Body of pancreas (tissue), 4 donors: ENCODE measurements around the gene SHLD1.

Experiments used
- POLR2A ChIP-seq, 3 donors: fragments of 450-650 bp; IDR thresholded peaks; one replicate each; pipeline ENCODE4 v1.6.1; 2016; ENCODE audit warnings: antibody characterized with exemption in 3 of 3, mild to moderate bottlenecking in 2 of 3
- TF ChIP-seq, protein P1 (sequence below), 7 experiments: fragments of 450-650 bp in 4 of 7; fragments of 200-600 bp in 3 of 7; sonication (generic) in 3 of 7; IDR thresholded peaks; one replicate each; pipeline ENCODE4 v1.5.1; 2016 to 2019; ENCODE audit warnings: antibody characterized with exemption in 7 of 7

DNA sequence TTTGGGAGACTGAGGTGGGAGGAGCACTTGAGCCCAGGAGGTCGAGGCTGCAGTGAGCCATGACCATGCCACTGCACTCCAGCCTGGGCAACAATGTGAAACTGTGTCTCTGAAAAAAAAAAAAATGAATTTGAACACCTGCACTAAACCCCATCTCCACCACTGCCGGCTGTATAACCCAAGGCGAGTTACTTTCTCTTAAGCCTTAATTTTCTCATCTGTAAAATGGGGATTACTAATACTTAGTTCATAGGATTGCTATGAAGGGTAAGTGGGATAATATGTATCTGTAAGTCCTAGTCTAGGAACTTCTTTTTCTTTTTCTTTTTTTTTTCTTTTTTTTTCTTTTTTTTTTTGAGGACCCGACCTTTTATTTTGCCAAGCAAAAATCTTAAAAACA, 61.5 kb downstream of the SHLD1 start:
- TF ChIP-seq, protein P1, sequence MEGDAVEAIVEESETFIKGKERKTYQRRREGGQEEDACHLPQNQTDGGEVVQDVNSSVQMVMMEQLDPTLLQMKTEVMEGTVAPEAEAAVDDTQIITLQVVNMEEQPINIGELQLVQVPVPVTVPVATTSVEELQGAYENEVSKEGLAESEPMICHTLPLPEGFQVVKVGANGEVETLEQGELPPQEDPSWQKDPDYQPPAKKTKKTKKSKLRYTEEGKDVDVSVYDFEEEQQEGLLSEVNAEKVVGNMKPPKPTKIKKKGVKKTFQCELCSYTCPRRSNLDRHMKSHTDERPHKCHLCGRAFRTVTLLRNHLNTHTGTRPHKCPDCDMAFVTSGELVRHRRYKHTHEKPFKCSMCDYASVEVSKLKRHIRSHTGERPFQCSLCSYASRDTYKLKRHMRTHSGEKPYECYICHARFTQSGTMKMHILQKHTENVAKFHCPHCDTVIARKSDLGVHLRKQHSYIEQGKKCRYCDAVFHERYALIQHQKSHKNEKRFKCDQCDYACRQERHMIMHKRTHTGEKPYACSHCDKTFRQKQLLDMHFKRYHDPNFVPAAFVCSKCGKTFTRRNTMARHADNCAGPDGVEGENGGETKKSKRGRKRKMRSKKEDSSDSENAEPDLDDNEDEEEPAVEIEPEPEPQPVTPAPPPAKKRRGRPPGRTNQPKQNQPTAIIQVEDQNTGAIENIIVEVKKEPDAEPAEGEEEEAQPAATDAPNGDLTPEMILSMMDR (IDR thresholded peaks at IDR 0.05) = no peak
- TF ChIP-seq POLR2A (IDR thresholded peaks at IDR 0.05) = no peak
